GM19099 (cell line): ENCODE measurements around the gene MBD3L2.

Experiments used
- POLR2A ChIP-seq: IDR thresholded peaks from 3 replicates; pipeline ENCODE4 v1.6.1; 2011; ENCODE audit warnings: low read depth; ENCODE audit not compliant: insufficient read length; ENCODE audit errors: extremely low read depth

Gene MBD3L2

GRCh38 chr19:7063764-7064418 is 14.8 kb downstream of the MBD3L2 start:
- no peak for TF ChIP-seq POLR2A

GRCh38 chr19:7067716-7068115 is 18.6 kb downstream of the MBD3L2 start:
- TF ChIP-seq POLR2A = no peak

DNA sequence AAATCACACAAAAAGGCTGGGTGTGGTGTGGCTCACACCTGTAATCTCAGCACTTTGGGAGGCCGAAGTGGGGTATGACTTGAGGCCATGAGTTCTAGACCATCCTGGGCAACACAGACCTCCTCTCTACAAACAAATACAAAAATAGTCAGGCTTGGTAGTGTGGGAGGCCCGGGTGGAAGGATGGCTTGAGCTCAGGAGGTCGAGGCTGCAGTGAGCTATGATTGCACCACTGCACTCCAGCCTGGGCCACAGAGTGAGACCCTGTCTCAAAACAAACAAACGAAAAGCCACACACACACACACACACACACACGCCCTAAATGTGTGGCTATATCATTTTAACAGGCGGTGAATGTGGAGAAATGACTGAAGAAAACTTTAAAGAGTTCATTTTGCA is 19.5 kb downstream of the MBD3L2 start:
- TF ChIP-seq POLR2A = no peak

- peak; percentile 91 for TF ChIP-seq POLR2A
These were observed 20.2 kb downstream of the MBD3L2 start, which contains the start of gene ZNF557 for GRCh38 chr19:7069042-7069903. Gene ZNF557 (plus strand): TSS chr19:7069703. CDS start chr19:7075075, 5,372 bp downstream.

DNA sequence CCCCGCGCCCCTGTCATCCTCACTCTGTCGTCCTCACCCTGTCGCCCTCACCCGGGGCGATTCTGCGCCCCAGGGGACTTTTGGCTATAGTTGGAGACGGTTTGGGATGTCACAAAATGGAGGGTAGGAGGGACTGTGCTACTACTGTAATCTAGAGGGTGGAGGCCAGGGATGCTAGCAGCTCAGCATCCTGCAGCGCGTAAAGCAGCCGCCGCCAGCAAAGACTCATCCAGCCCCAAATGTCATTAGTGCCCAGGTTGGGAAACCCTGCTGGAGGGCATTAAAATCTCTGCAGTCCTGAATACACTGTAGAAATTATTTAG is 20.7 kb downstream of the MBD3L2 start:
- TF ChIP-seq POLR2A = no peak

- TF ChIP-seq POLR2A = no peak
These were observed 23.4 kb downstream of the MBD3L2 start for GRCh38 chr19:7072541-7072940.

DNA sequence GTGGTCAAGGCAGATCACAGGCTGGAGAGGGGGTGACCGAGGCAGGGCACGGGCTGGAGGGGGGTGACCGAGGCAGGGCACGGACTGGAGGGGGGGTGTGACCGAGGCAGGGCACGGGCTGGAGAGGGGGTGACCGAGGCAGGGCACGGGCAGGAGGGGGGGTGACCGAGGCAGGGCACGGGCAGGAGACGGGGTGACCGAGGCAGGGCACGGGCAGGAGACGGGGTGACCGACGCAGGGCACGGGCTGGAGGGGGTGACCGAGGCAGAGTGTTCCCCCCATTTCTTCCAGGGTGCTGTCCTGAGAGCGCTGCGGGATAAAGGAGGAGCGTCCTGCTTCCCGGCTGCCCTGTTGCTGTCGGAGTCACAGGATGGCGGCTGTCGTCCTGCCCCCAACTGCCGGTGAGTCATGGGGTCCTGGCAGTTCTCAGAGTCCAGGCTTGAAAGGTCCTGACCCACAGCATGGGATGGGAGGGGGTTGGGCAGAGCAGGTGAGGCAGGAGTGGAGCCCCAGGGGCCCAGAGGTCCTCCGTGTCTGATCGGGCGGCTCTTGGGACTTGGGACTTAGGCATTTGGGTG is 25.7 kb downstream of the MBD3L2 start:
- no peak for TF ChIP-seq POLR2A

GRCh38 chr19:7076151-7076550 is 27.0 kb downstream of the MBD3L2 start:
- no peak for TF ChIP-seq POLR2A

DNA sequence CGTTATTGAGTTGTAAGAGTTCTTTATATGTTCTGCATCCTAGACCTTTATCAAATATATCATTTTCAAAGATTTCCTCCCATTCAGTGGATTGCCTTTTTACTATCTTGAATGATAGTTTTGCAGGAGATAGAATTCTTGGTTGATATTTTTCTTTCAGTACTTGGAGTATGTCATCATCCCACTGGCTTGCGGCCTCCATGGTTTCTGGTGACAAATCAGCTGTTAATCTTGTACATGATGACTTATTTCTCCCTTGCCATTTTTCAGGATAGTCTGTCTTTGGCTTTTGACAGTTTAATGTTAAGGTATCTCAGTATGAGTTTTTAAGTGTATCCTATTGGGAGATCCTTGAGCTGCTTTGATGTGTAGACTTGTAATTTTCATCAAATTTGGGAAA is 28.9 kb downstream of the MBD3L2 start:
- no peak for TF ChIP-seq POLR2A

- TF ChIP-seq POLR2A = no peak
These were observed 34.2 kb downstream of the MBD3L2 start for GRCh38 chr19:7083076-7083956.

- no peak for TF ChIP-seq POLR2A
These were observed 39.9 kb downstream of the MBD3L2 start for GRCh38 chr19:7088999-7089398.

GRCh38 chr19:7098096-7098495 is 49.0 kb downstream of the MBD3L2 start:
- TF ChIP-seq POLR2A = no peak

DNA sequence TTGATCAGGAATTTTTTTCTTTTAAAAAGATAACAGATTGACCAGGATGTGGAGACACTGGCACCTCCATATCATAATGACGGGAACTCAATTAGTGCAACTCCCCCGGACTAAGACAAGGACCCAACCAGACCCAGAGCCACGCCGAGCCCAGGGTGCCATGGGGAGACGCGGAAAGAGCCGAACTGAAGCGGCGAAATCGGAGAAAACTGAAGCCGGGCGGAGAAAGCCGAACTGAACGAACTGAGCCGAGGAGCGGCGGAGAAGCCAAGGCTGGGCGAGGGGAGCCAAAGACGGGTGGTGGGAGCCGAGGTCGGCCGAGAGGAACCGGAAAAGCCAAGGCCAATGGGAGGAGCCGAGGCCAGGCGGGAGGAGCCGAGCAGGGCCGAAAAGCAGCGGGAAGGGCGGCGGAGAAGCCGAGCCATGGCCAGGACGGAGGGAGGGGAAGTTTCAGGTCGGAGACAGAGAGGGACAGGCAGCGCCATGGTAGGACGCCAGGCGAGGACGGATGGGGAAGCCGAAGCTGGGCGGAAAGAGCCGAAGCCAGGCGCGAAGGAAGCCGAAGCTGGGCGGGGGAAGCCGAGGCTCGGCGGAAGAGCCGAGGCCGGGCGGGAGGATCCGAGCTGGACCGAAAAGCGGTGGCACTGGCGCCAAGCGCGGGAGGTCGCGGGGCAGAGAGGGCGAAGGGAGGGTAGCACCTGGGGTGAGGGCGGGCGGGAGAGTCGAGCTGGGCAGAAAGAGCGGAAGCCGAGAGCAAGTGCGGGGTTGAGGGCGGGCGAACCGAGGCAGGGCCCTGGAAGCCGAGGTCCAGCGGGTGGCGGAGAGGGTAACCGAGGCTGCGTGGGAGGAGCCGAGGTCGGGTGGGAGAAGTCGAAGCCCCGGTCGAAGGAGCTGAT is 49.8 kb downstream of the MBD3L2 start:
- TF ChIP-seq POLR2A = peak; percentile 71

- TF ChIP-seq POLR2A = no peak
These were observed 50.4 kb downstream of the MBD3L2 start for GRCh38 chr19:7099597-7099921.
